IMR-90 (cell line): ENCODE measurements around the gene ZNF529.

ENCODE experiments used
- CEBPB ChIP-seq: IDR thresholded peaks from 2 replicates; pipeline ENCODE4 v1.6.1; 2012; ENCODE audit warnings: low read depth, low read length, improper control_type of control experiment
- CHD1 ChIP-seq: IDR thresholded peaks from 2 replicates; pipeline ENCODE4 v1.6.1; 2012; ENCODE audit warnings: low read depth, low read length, improper control_type of control experiment
- FOS ChIP-seq: fragments of 150-350 bp; IDR thresholded peaks from 2 replicates; pipeline ENCODE4 v1.6.1; 2016; ENCODE audit warnings: low read depth, low read length
- MAZ ChIP-seq: IDR thresholded peaks from 2 replicates; pipeline ENCODE4 v1.6.1; 2012; ENCODE audit warnings: low read depth, mild to moderate bottlenecking, low read length, improper control_type of control experiment, moderate library complexity, borderline replicate concordance
- POLR2A ChIP-seq: IDR thresholded peaks from 2 replicates; pipeline ENCODE4 v1.6.1; 2012; ENCODE audit warnings: mild to moderate bottlenecking, low read depth, low read length
- RFX5 ChIP-seq: IDR thresholded peaks from 2 replicates; pipeline ENCODE4 v1.8.0; 2012; ENCODE audit warnings: low read depth, mild to moderate bottlenecking, low read length, moderate library complexity
- TF ChIP-seq, protein P1 (sequence below): conservative IDR thresholded peaks from 2 replicates; pipeline ENCODE4 v1.5.1; 2012; ENCODE audit warnings: mild to moderate bottlenecking, low read depth, low read length, improper control_type of control experiment
- TF ChIP-seq, protein P2 (sequence below): fragments of 150-350 bp; IDR thresholded peaks from 2 replicates; pipeline ENCODE4 v1.6.1; 2016; ENCODE audit warnings: low read depth, mild to moderate bottlenecking, low read length, moderate library complexity, borderline replicate concordance

DNA sequence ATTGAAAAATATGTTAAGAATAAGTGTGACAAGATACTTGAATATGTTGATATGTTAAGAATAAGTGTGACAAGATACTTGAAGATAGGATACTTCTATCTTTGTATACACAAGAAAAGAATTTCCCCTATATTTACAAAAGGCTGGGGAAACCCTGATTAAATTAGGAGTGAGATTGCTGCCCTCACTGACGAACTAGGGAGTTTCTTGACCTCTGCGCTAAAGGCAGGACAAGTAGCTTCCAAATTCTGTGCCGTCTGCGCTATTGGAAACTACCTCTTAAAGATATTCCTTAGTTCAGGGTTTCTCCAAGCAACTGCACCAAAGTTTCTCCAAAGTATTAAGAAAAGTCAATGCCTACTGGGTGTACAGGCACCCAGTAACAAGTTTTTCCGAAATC, 45.8 kb downstream of the ZNF529 start:
- TF ChIP-seq, protein P1, sequence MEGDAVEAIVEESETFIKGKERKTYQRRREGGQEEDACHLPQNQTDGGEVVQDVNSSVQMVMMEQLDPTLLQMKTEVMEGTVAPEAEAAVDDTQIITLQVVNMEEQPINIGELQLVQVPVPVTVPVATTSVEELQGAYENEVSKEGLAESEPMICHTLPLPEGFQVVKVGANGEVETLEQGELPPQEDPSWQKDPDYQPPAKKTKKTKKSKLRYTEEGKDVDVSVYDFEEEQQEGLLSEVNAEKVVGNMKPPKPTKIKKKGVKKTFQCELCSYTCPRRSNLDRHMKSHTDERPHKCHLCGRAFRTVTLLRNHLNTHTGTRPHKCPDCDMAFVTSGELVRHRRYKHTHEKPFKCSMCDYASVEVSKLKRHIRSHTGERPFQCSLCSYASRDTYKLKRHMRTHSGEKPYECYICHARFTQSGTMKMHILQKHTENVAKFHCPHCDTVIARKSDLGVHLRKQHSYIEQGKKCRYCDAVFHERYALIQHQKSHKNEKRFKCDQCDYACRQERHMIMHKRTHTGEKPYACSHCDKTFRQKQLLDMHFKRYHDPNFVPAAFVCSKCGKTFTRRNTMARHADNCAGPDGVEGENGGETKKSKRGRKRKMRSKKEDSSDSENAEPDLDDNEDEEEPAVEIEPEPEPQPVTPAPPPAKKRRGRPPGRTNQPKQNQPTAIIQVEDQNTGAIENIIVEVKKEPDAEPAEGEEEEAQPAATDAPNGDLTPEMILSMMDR, result no peak
- TF ChIP-seq CHD1, result no peak
- TF ChIP-seq, protein P2, sequence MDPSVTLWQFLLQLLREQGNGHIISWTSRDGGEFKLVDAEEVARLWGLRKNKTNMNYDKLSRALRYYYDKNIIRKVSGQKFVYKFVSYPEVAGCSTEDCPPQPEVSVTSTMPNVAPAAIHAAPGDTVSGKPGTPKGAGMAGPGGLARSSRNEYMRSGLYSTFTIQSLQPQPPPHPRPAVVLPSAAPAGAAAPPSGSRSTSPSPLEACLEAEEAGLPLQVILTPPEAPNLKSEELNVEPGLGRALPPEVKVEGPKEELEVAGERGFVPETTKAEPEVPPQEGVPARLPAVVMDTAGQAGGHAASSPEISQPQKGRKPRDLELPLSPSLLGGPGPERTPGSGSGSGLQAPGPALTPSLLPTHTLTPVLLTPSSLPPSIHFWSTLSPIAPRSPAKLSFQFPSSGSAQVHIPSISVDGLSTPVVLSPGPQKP, result no peak
- TF ChIP-seq POLR2A, result no peak
- no peak for TF ChIP-seq CEBPB
- TF ChIP-seq FOS, result no peak
- TF ChIP-seq RFX5, result no peak
- TF ChIP-seq MAZ, result no peak
